ENCODE results near the gene FSTL4. TPM values are rescaled to one million over a fixed set of nuclear protein-coding genes. Genes with fewer than 3 reads are reported as not detected.

FSTL4 gene
- total and polyA plus RNA-seq, 9 donors, result 0.07 to 0.22 (median 0.15) TPM; not detected in 4

GRCh38 chr5:133603711-133604110, 8.6 kb downstream of the FSTL4 start:
- DNase-seq, result no peak
- Histone ChIP-seq H3K9me3 (no peaks in the 10 kb centered on the region), H3K4me3 (no peak overlapping the region), H3K36me3 (no peaks in the 10 kb centered on the region), H3K4me1 (ENCODE audit: insufficient read depth) (no peaks in the 10 kb centered on the region), H3K27ac (no peak overlapping the region), H3K27me3 (no peaks in the 10 kb centered on the region)
- TF ChIP-seq CTCF (IDR thresholded peaks at IDR 0.05) (no peak), EP300 (IDR thresholded peaks at IDR 0.05) (no peak), POLR2A (IDR thresholded peaks at IDR 0.05) (no peak)
- WGBS, 3 donors, result 22 to 34% (median 22%) methylated on average over 6 of the region's 6 CpGs
- intact Hi-C loops (cut with DNase I), result no loop called here

- H3K4me3 ChIP-seq, result no peak overlapping the region
- intact Hi-C loops (cut with DNase I), result no loop called here
- H3K36me3 ChIP-seq, result no peaks in the 10 kb centered on the region
- H3K4me1 ChIP-seq (ENCODE audit: insufficient read depth), result no peaks in the 10 kb centered on the region
- 40 to 50% (median 42%) methylated on average over 2 of the region's 2 CpGs for WGBS, 3 donors
- TF ChIP-seq POLR2A (IDR thresholded peaks at IDR 0.05), result no peak
- TF ChIP-seq CTCF (IDR thresholded peaks at IDR 0.05), result no peak
- no peak for TF ChIP-seq EP300 (IDR thresholded peaks at IDR 0.05)
- H3K27me3 ChIP-seq, result no peaks in the 10 kb centered on the region
- no peak for DNase-seq
- no peaks in the 10 kb centered on the region for H3K9me3 ChIP-seq
- no peak overlapping the region for H3K27ac ChIP-seq
Measured at GRCh38 chr5:133602835-133603380, 9.4 kb downstream of the FSTL4 start.

- Histone ChIP-seq H3K27ac (no peak overlapping the region), H3K27me3 (no peaks in the 10 kb centered on the region), H3K9me3 (no peaks in the 10 kb centered on the region), H3K4me1 (ENCODE audit: insufficient read depth) (no peaks in the 10 kb centered on the region), H3K36me3 (no peaks in the 10 kb centered on the region), H3K4me3 (no peak overlapping the region)
- WGBS, 3 donors, result 67 to 72% (median 69%) methylated on average over 6 of the region's 6 CpGs
- no peak for DNase-seq
- intact Hi-C loops (cut with DNase I), result no loop called here
- TF ChIP-seq EP300 (IDR thresholded peaks at IDR 0.05), result no peak
- no peak for TF ChIP-seq POLR2A (IDR thresholded peaks at IDR 0.05)
- no peak for TF ChIP-seq CTCF (IDR thresholded peaks at IDR 0.05)
Measured at GRCh38 chr5:133599600-133599999, 12.7 kb downstream of the FSTL4 start.

- no peaks in the 10 kb centered on the region for H3K4me1 ChIP-seq (ENCODE audit: insufficient read depth)
- TF ChIP-seq EP300 (IDR thresholded peaks at IDR 0.05) (no peak), POLR2A (IDR thresholded peaks at IDR 0.05) (no peak), CTCF (IDR thresholded peaks at IDR 0.05) (no peak)
- intact Hi-C loops (cut with DNase I), result no loop called here
- H3K9me3 ChIP-seq, result no peaks in the 10 kb centered on the region
- no peaks in the 10 kb centered on the region for H3K36me3 ChIP-seq
- no peak overlapping the region for H3K4me3 ChIP-seq
- WGBS, 3 donors, result 69 to 90% (median 84%) methylated on average over 8 of the region's 8 CpGs
- no peaks in the 10 kb centered on the region for H3K27me3 ChIP-seq
- no peak overlapping the region for H3K27ac ChIP-seq
- no peak for DNase-seq
Measured at GRCh38 chr5:133599044-133599443, 13.3 kb downstream of the FSTL4 start.

All from ovary (tissue), 9 donors.